GM10266 (cell line): ENCODE results near the gene TBC1D22B.
A peak's percentile ranks its signal among the peaks of the same experiment; 100 is the strongest.

Source experiments
- DNase-seq: peaks from one replicate; pipeline ENCODE4 v3.0.0; 2012; ENCODE audit errors: extremely low spot score
- TF ChIP-seq, protein P1 (sequence below): IDR thresholded peaks from 2 replicates; pipeline ENCODE4 v1.5.1; 2012; ENCODE audit warnings: mild to moderate bottlenecking, low read depth; ENCODE audit not compliant: control insufficient read depth, insufficient read depth; ENCODE audit errors: missing control alignments

Gene TBC1D22B

DNA sequence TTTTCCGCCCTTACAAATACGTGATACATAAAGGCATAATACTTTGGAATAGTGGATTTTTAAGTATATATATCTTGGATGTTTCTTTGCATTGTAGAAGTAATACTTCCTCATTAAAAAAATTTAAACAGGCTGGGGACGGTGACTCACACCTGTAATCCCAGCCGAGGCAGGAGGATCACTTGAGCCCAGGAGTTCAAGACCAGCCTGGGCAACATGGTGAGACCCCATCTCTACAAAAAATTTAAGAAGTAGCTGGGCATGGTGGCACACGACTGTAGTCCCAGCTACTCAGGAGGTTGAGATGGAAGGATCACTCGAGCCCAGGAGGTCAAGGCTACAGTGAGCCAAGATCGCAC, 57.6 kb downstream of the TBC1D22B start:
- TF ChIP-seq, protein P1, sequence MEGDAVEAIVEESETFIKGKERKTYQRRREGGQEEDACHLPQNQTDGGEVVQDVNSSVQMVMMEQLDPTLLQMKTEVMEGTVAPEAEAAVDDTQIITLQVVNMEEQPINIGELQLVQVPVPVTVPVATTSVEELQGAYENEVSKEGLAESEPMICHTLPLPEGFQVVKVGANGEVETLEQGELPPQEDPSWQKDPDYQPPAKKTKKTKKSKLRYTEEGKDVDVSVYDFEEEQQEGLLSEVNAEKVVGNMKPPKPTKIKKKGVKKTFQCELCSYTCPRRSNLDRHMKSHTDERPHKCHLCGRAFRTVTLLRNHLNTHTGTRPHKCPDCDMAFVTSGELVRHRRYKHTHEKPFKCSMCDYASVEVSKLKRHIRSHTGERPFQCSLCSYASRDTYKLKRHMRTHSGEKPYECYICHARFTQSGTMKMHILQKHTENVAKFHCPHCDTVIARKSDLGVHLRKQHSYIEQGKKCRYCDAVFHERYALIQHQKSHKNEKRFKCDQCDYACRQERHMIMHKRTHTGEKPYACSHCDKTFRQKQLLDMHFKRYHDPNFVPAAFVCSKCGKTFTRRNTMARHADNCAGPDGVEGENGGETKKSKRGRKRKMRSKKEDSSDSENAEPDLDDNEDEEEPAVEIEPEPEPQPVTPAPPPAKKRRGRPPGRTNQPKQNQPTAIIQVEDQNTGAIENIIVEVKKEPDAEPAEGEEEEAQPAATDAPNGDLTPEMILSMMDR, result no peak
- DNase-seq, result no peak

DNA sequence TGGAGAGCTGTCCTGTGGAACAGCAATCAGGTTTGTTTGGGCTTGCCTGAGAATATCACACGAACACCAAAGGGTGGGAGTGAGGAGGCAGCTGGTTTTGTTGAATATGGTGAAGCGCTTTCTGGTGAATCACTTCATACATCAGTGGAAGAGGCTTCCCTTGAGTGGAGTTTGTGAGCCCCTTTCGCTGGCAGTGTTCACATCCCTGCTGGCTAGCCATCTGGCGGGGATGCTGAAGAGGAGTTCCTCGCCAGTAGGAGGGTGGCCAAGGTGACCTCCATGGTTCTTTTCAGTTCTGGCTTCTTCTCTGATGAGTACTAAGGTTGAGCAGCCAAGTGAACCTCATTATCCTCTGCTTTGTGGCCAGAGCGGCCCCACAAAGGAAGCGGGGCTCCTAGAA, 58.5 kb downstream of the TBC1D22B start:
- DNase-seq, result no peak

DNA sequence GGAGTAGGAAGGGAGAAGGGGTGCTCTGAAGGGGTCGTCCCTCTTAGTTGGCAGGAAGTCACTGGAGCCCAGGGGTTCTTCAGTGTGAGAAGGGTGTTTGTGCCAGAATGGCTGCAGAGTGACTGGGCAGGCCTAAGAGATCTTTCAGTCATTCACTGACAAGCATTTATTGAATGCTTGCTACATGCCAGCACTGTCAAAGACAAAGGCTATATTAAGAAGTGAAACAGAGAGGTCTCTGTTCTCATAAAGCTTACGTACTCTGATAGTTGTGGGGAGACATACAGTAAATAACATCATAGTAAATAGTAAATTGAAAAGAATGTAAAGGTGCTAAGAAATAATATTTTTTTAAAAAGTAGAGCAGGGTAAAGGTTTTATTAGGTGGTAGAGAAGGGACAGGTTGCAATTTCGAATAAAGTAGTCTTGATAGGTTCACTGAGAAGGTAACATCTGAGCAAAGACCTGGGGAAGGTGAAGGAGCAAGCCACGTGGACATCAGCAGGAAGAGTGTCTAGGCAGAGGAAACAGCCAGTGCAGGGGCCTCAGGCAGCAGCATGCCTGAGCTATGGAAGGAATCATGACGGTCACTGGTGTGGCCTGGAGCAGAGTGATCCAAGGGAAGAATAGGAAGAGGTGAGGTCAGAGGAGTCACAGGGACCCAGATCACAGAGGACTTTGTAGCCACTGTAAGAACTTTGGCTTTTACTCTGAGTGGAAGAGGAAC, 59.9 kb downstream of the TBC1D22B start:
- TF ChIP-seq, protein P1, result no peak
- peak; percentile 15 for DNase-seq

More for the DNA sequence above, 58.5 kb downstream of the TBC1D22B start:
- TF ChIP-seq, protein P1, result no peak

DNA sequence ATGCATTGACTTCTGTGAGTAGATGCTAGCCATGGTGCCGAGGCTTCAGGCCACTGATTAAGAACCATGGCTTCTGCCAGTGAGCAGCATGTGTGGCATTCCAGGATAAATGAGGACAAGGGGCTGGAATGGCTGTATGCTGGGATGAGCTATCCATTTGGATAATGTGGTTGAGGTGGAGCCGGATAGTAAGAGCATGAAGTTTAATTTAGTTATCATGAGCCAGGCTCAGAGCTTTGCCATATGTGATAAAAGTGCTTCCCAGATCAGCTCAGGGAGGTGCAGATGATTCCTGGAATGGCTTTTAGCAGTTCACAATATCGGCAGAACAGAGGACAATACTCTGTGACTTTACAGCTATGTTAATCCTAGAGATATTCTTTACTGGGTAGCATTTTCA, 61.6 kb downstream of the TBC1D22B start:
- TF ChIP-seq, protein P1, result no peak
- DNase-seq, result no peak

DNA sequence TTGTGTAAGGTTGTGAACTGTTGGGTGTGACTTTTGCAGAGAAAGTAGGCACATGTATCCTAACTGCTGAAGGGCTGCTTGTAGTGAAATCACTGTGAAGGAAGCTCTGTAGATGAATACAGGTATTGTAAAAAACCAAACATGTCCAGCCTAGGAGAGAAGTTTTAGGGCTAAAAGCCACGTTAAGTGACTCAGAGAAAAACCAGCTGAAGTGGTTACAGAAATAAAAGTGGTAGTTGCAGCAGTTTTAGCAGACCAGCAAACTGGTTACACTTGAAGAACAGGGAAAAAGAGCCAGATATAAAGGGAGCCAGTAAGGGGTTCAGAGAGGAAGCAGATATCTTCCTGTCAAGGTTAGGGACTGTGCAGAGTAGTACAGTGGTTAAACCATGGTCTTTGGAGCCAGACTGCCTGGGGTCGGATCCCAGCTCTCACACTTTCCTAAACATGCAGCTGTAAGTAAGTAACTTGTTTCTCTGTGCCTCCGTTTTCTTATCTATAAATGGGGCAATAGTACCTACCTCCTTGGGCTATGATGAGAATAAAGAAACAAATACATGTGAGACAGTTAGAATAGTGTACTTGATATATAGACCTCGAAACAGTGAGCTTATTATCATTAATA, 62.4 kb downstream of the TBC1D22B start:
- TF ChIP-seq, protein P1, result no peak
- DNase-seq, result no peak

DNA sequence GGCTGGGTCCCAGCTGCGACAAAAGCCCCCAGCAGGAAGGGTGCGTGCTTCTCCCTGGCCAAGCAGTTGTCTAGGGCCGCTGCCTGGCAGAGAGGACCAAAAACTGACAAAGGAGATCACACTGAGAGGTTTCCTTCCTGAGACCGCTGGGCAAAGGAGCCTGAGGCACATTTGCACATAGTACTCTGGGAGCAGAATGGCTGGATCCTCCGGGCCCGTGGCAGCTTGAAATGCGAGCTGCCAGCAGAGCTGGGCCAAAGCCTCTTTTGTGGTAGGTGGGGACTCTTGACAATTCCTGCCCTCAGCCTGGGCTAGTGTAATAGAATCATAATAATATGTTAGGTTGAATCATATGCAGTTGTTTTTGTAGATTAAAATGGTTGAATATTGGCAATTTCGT, 63.1 kb downstream of the TBC1D22B start:
- DNase-seq, result no peak
- TF ChIP-seq, protein P1, result no peak

DNA sequence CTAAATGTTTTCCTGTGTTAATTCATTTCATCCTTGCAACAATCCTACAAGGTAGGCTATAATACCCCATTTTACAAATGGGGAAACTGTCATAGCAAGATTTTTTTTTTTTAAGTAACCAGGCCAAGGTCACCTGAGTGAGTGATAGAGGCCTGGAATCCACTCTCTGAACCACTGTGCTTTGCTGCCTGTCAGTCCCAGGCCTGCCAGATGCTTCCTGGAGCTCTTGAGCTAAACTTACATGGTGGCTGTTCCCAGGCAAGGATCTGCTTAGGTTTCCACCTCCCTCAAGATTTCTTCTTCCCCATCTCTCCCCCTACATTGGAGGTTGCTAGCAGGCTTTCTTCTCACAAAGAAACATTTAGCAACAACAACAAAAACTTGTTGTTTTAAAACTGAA, 63.5 kb downstream of the TBC1D22B start:
- TF ChIP-seq, protein P1, result no peak
- DNase-seq, result no peak
